Esophagus muscularis mucosa (tissue), 4 donors: ENCODE data around the gene SENP1. TPM values are rescaled to one million over a fixed set of nuclear protein-coding genes. Genes with fewer than 3 reads are reported as not detected.

Experiments
- DNase-seq: peaks from one replicate; pipeline ENCODE4 v3.0.0-alpha.2; 2017; ENCODE audit errors: extremely low spot score
- H3K27ac ChIP-seq, 4 donors: fragments of 200-600 bp; sonication (generic); replicated peaks in 1 of 4; 1 replicate in 3 of 4; 2 replicates in 1 of 4; pipeline ENCODE4 v1.5.1; 2016 to 2019; ENCODE audit warnings: mild to moderate bottlenecking in 1 of 4
- H3K27me3 ChIP-seq, 4 donors: fragments of 200-600 bp; sonication (generic); one replicate each; pipeline versions ENCODE4 v1.5.1 to v1.6.0; 2016 to 2019
- H3K36me3 ChIP-seq, 4 donors: fragments of 200-600 bp; sonication (generic); one replicate each; pipeline ENCODE4 v1.5.1; 2016 to 2019
- H3K4me1 ChIP-seq, 4 donors: fragments of 200-600 bp; sonication (generic); one replicate each; pipeline ENCODE4 v1.5.1; 2016 to 2019
- H3K4me3 ChIP-seq, 4 donors: fragments of 200-600 bp; sonication (generic); 1 replicate in 2 of 4; 2 replicates in 2 of 4; pipeline ENCODE4 v1.5.1; 2016 to 2019; ENCODE audit warnings: mild to moderate bottlenecking in 4 of 4, moderate library complexity in 1 of 4
- H3K9me3 ChIP-seq, 4 donors: fragments of 200-600 bp; sonication (generic); 1 replicate in 3 of 4; 2 replicates in 1 of 4; pipeline ENCODE4 v1.5.1; 2016 to 2019
- EP300 ChIP-seq: sonication (generic); formaldehyde crosslinking; IDR thresholded peaks from one replicate; pipeline ENCODE4 v1.6.1; 2017; ENCODE audit warnings: antibody characterized with exemption
- POLR2A ChIP-seq: fragments of 450-650 bp; IDR thresholded peaks from one replicate; pipeline ENCODE4 v1.6.1; 2017; ENCODE audit warnings: antibody characterized with exemption, moderate library complexity, mild to moderate bottlenecking, low read depth
- POLR2AphosphoS5 ChIP-seq, 2 donors: sonication (generic); formaldehyde crosslinking; IDR thresholded peaks; one replicate each; pipeline ENCODE4 v1.6.1; 2017; ENCODE audit warnings: antibody characterized with exemption in 2 of 2
- WGBS: methylation state at CpG from one replicate; pipeline ENCODE4 v1.1.5; 2018; 5-methylcytosine and 5-hydroxymethylcytosine counted together
- intact Hi-C: fragments of 100-400 bp; cut with DNase I; formaldehyde crosslinking; loops from one replicate; pipeline ENCODE4 v1.15.1; 2023
- total RNA-seq, 4 donors: library from RNA; depleted of rRNA; stranded (reverse); fragments of >200 nt; gene quantifications; one replicate each; pipeline versions ENCODE4 v1.1.0 to v1.2.1, GENCODE V29; 2016
- TF ChIP-seq, protein P1 (sequence below), 3 experiments: fragments of 200-600 bp in 2 of 3; fragments of 450-650 bp in 1 of 3; sonication (generic) in 2 of 3; IDR thresholded peaks; one replicate each; pipeline ENCODE4 v1.5.1; 2017 to 2019; ENCODE audit warnings: antibody characterized with exemption in 3 of 3, mild to moderate bottlenecking in 2 of 3, moderate library complexity in 1 of 3

Gene SENP1
- total RNA-seq, 4 donors from 2014 or later: 12.9 to 19.2 (median 14.3) TPM

DNA sequence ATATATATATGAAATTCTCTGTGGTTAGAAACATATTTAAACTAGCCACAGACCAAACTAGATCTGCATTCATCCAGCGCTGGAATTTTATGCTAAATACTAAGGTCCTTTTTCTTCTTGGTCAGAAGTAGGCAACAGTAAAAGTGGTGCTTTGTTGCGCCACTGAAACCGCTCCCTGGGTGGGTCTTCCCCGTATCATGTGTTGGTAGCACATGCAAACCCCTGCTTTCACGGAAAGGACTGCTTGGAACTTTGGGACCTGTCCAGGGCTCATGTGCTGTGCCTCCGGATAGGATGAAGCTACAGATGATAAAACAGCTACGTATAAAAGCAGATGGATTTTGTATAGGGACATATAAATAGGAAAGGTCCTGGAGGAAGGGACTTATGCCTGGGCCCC, 61.5 kb downstream of the SENP1 start:
- TF ChIP-seq POLR2A (no peak), EP300 (no peak), POLR2AphosphoS5 (IDR thresholded peaks at IDR 0.05) (no peak)
- TF ChIP-seq, protein P1, sequence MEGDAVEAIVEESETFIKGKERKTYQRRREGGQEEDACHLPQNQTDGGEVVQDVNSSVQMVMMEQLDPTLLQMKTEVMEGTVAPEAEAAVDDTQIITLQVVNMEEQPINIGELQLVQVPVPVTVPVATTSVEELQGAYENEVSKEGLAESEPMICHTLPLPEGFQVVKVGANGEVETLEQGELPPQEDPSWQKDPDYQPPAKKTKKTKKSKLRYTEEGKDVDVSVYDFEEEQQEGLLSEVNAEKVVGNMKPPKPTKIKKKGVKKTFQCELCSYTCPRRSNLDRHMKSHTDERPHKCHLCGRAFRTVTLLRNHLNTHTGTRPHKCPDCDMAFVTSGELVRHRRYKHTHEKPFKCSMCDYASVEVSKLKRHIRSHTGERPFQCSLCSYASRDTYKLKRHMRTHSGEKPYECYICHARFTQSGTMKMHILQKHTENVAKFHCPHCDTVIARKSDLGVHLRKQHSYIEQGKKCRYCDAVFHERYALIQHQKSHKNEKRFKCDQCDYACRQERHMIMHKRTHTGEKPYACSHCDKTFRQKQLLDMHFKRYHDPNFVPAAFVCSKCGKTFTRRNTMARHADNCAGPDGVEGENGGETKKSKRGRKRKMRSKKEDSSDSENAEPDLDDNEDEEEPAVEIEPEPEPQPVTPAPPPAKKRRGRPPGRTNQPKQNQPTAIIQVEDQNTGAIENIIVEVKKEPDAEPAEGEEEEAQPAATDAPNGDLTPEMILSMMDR (IDR thresholded peaks at IDR 0.05): no peak
- WGBS: 89% methylated on average over 7 of the region's 7 CpGs
- no peak for DNase-seq
- H3K27ac ChIP-seq: no peak overlapping the region
- peaks cover 31 to 71% (median 62%) of the 10 kb centered on the region in 4 donors for H3K36me3 ChIP-seq
- no peaks in the 10 kb centered on the region for H3K9me3 ChIP-seq
- no peak overlapping the region for H3K4me3 ChIP-seq
- H3K4me1 ChIP-seq: no peaks in the 10 kb centered on the region
- intact Hi-C loops: no loop called here
- H3K27me3 ChIP-seq: no peaks in the 10 kb centered on the region

DNA sequence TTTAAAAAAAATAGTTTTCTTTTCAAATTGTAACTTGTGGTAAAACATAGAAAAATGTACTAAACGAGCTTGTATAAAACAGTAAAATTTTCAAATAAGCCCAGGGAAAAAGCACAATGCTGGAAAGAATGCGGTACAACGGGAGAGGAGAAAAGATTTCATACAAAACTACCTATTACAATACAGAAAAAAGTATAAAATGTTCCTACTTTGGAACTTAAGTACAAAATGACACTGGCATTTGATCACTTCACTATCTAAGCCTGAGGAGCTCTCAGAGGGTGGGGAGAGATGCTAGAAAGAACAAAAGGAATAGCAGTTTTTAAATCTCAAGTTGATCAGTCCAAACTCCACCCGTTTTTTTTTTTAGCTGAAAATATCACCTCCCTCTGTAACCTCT, 62.1 kb downstream of the SENP1 start:
- peaks cover 29 to 65% (median 56%) of the 10 kb centered on the region in 4 donors for H3K36me3 ChIP-seq
- intact Hi-C loops: no loop called here
- WGBS: 72% methylated on average over 4 of the region's 4 CpGs

DNA sequence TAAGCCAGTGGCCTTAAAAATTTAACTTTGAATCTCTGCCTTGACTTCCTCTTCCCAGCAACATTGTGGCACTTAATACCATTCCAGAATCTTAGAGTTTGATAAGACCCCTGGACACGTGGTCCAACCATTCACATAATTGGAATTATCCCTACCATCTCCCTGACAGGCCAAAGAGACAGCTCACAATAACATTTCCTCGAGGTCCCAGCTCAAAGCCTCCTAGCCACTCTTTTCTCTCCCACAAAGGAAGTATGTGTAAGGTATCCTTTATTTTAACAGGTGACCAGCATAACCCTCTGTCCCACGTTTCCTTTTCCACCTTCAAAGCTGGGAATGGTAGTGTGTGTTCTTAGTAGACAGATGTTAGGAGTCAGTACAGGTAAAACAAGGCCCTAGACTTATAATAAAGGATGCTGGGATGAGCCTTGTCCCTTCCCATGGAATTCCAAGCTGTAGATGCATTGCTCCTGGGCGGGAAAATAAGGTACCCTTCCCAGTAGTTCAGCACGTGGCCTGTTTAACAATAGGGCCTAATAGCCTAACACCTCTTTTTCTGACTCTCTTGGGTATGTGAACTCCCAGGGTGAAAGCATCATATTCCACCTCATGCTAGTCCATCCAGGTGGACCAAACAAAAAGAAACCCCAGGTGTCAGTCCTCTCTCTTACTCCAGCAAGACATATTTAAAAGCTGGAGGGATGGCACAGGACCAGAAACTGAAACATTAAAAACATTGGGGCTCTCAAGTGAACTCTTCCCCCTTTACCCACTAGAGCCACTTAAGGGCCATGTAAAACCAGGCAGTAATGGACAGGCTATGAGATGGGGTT, 64.1 kb downstream of the SENP1 start:
- no peak overlapping the region for H3K27ac ChIP-seq
- no peak for TF ChIP-seq POLR2AphosphoS5 (IDR thresholded peaks at IDR 0.05)
- no peak for TF ChIP-seq EP300
- TF ChIP-seq, protein P1 (IDR thresholded peaks at IDR 0.05): no peak
- no peak for TF ChIP-seq POLR2A
- peak; percentile 47 for DNase-seq
- no peaks in the 10 kb centered on the region for H3K4me1 ChIP-seq
- peaks cover 11 to 45% (median 37%) of the 10 kb centered on the region in 4 donors for H3K36me3 ChIP-seq
- H3K9me3 ChIP-seq: no peaks in the 10 kb centered on the region
- no peak overlapping the region for H3K4me3 ChIP-seq
- intact Hi-C loops: no loop called here
- WGBS: 91% methylated on average over 5 of the region's 5 CpGs
- H3K27me3 ChIP-seq: peaks cover 0 to 10% (median 0%) of the 10 kb centered on the region in 4 donors

More for the DNA sequence above, 62.1 kb downstream of the SENP1 start:
- Histone ChIP-seq H3K9me3 (no peaks in the 10 kb centered on the region), H3K27ac (no peak overlapping the region), H3K4me3 (no peak overlapping the region), H3K4me1 (no peaks in the 10 kb centered on the region), H3K27me3 (no peaks in the 10 kb centered on the region)
- TF ChIP-seq, protein P1 (IDR thresholded peaks at IDR 0.05): no peak
- TF ChIP-seq POLR2A: no peak
- no peak for TF ChIP-seq EP300
- no peak for TF ChIP-seq POLR2AphosphoS5 (IDR thresholded peaks at IDR 0.05)
- no peak for DNase-seq

DNA sequence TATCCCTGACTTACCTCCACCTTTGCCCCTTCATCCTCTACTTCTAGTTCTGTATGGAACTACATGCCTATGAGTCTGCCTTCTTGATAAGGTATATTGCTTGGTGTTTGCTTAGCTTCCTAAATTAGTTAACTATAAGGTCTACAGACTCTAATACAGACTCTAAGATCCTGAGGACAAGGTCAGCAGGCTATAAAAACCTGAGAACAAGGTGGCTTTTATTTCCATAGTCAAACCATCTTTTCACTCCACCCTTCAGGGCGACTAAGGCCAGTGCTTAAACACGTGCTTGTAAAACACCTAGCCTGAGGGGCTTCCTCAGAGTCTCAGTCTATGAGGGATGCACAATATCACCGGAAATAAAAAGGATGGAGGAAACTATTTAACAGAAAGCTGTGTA, 65.5 kb downstream of the SENP1 start:
- DNase-seq: peak; percentile 55
- Histone ChIP-seq H3K27me3 (peaks cover 0 to 24% (median 0%) of the 10 kb centered on the region in 4 donors), H3K9me3 (no peaks in the 10 kb centered on the region), H3K4me1 (no peaks in the 10 kb centered on the region), H3K27ac (no peak overlapping the region), H3K36me3 (peaks cover 0 to 31% (median 22%) of the 10 kb centered on the region in 4 donors), H3K4me3 (no peak overlapping the region)
- intact Hi-C loops: no loop called here
- WGBS: 79% methylated on average over 3 of the region's 3 CpGs
- TF ChIP-seq, protein P1 (IDR thresholded peaks at IDR 0.05): no peak
- no peak for TF ChIP-seq POLR2A
- no peak for TF ChIP-seq EP300
- TF ChIP-seq POLR2AphosphoS5 (IDR thresholded peaks at IDR 0.05): no peak
